ENCODE data around the gene PREX1. TPM values are rescaled to one million over a fixed set of nuclear protein-coding genes. Genes with fewer than 3 reads are reported as not detected.

PREX1 gene
- total RNA-seq, 1 experiment from 2014 or later: 20.0 TPM

- ATAC-seq: no peak
Measured at GRCh38 chr20:48644286-48644828, 183.4 kb downstream of the PREX1 start.

GRCh38 chr20:48642105-48642880, 185.5 kb downstream of the PREX1 start:
- BruUV-seq (replicated peaks): no TSS peak
- ATAC-seq (no peak), DNase-seq (ENCODE audit: low read depth, low spot score) (no peak)
- Histone ChIP-seq H3K9me3 (ENCODE audit: control insufficient read depth, insufficient read depth, low read depth, low read length) (no peaks in the 10 kb centered on the region), H3K36me3 (ENCODE audit: control insufficient read depth, insufficient read depth, low read length) (no peaks in the 10 kb centered on the region), H3K4me1 (ENCODE audit: control insufficient read depth, insufficient read depth, low read length) (no peaks in the 10 kb centered on the region), H3K4me3 (ENCODE audit: low read depth in 2 of 2, low read length in 2 of 2) (no peak overlapping the region), H3K27ac (ENCODE audit: low read length) (no peak overlapping the region), H3K27me3 (ENCODE audit: control insufficient read depth, insufficient read depth, low read length) (no peaks in the 10 kb centered on the region)
- in situ Hi-C loops (cut with HindIII; ENCODE audit: low pct_unique_long_range_greater_than_20kb, low sequenced_read_pairs) (no loop called here), intact Hi-C loops (cut with micrococcal nuclease; ENCODE audit: unreplicated experiment) (no loop called here)
- CTCF ChIA-PET: no interaction called here
- POLR2A ChIA-PET: no interaction called here
- TF ChIP-seq POLR2AphosphoS5 (IDR thresholded peaks at IDR 0.05; ENCODE audit: low read depth, low read length) (no peak), TCF7L2 (IDR thresholded peaks at IDR 0.05; ENCODE audit: low read depth, low read length) (no peak), CTCF (IDR thresholded peaks at IDR 0.05) (no peak), REST (IDR thresholded peaks at IDR 0.05; ENCODE audit: insufficient read depth in 1 of 2, low read depth in 2 of 2, low read length in 1 of 2) (no peak), SIN3A (IDR thresholded peaks at IDR 0.05; ENCODE audit: borderline replicate concordance, insufficient read depth, low read depth, low read length) (no peak)

More at GRCh38 chr20:48644286-48644828, 183.4 kb downstream of the PREX1 start:
- intact Hi-C loops (cut with micrococcal nuclease; ENCODE audit: unreplicated experiment) (no loop called here), in situ Hi-C loops (cut with HindIII; ENCODE audit: low pct_unique_long_range_greater_than_20kb, low sequenced_read_pairs) (no loop called here)
- H3K4me3 ChIP-seq (ENCODE audit: low read depth in 2 of 2, low read length in 2 of 2): no peak overlapping the region
- no peaks in the 10 kb centered on the region for H3K4me1 ChIP-seq (ENCODE audit: control insufficient read depth, insufficient read depth, low read length)
- BruUV-seq (replicated peaks): no TSS peak
- H3K36me3 ChIP-seq (ENCODE audit: control insufficient read depth, insufficient read depth, low read length): no peaks in the 10 kb centered on the region
- TF ChIP-seq CTCF (IDR thresholded peaks at IDR 0.05): no peak
- H3K27me3 ChIP-seq (ENCODE audit: control insufficient read depth, insufficient read depth, low read length): no peaks in the 10 kb centered on the region
- CTCF ChIA-PET: interaction anchor here (0.9 kb wide), 1 partner anchor 13 kb away, joined by 3 read pairs; no protein-coding TSS in a partner anchor
- H3K9me3 ChIP-seq (ENCODE audit: control insufficient read depth, insufficient read depth, low read depth, low read length): no peaks in the 10 kb centered on the region
- POLR2A ChIA-PET: no interaction called here
- H3K27ac ChIP-seq (ENCODE audit: low read length): no peak overlapping the region
- DNase-seq (ENCODE audit: low read depth, low spot score): no peak

Data from Panc1 (cell line).